IMR-90 (cell line): Measurements from ENCODE around the gene TIE1.

Source experiments
- BHLHE40 ChIP-seq: fragments of 150-350 bp; IDR thresholded peaks from 2 replicates; pipeline ENCODE4 v1.6.1; 2016; ENCODE audit warnings: mild to moderate bottlenecking, low read depth, low read length
- POLR2A ChIP-seq: IDR thresholded peaks from 2 replicates; pipeline ENCODE4 v1.6.1; 2012; ENCODE audit warnings: mild to moderate bottlenecking, low read depth, low read length

GRCh38 chr1:43372172-43372571 is 71.4 kb downstream of the TIE1 start:
- TF ChIP-seq POLR2A (no peak), BHLHE40 (no peak)
